ENCODE data around the gene MTA1.

GRCh38 chr14:105385322-105385637, 34.3 kb upstream of the MTA1 start:
- TF ChIP-seq CTCF (IDR thresholded peaks at IDR 0.05; ENCODE audit: insufficient read depth, low read length, poor library complexity, severe bottlenecking) (no peak), EZH2phosphoT487 (conservative IDR thresholded peaks at IDR 0.05; ENCODE audit: low read length) (no peak)

All from SU-DHL-6 (cell line).